Urinary bladder (tissue), 4 donors: ENCODE results near the gene FHOD3. TPM values are rescaled to one million over a fixed set of nuclear protein-coding genes. Genes with fewer than 3 reads are reported as not detected.

Source experiments
- DNase-seq: peaks from one replicate; pipeline ENCODE4 v3.0.0-alpha.2; 2015; ENCODE audit errors: extremely low spot score
- H3K27ac ChIP-seq: one replicate; pipeline ENCODE4 v1.5.1; 2013; ENCODE audit warnings: low read depth, mild to moderate bottlenecking, moderate library complexity
- H3K36me3 ChIP-seq: one replicate; pipeline ENCODE4 v1.6.1; 2013; ENCODE audit warnings: mild to moderate bottlenecking, moderate library complexity; ENCODE audit not compliant: insufficient read depth
- H3K4me1 ChIP-seq: one replicate; pipeline ENCODE4 v1.6.1; 2013; ENCODE audit warnings: mild to moderate bottlenecking, moderate library complexity; ENCODE audit not compliant: insufficient read depth
- H3K4me3 ChIP-seq: one replicate; pipeline ENCODE4 v1.5.1; 2013; ENCODE audit warnings: low read depth, low read length
- WGBS: extraction: QIAGEN DNeasy Blood & Tissue Kit; methylation state at CpG from one replicate; pipeline ENCODE4 v1.1.7; 2013; 5-methylcytosine and 5-hydroxymethylcytosine counted together
- polyA plus RNA-seq: library from polyadenylated mRNA; stranded (reverse); fragments of 200-250 nt; gene quantifications from one replicate; pipeline ENCODE4 v1.2.3, GENCODE V29; 2013
- total RNA-seq: library from RNA; depleted of rRNA; stranded (reverse); fragments of >200 nt; gene quantifications from one replicate; pipeline ENCODE4 v1.2.3, GENCODE V29; 2014
- donor health status: healthy with polysubstance abuse.
- donor health status: healthy.

Gene FHOD3
- total and polyA plus RNA-seq, 2 donors = 27.2 to 35.4 TPM

GRCh38 chr18:36640021-36640952, 342.8 kb downstream of the FHOD3 start:
- DNase-seq = peak; percentile 28
- no peak overlapping the region for H3K27ac ChIP-seq
- 37% methylated on average over 8 of the region's 8 CpGs for WGBS

GRCh38 chr18:36643061-36643460, 345.5 kb downstream of the FHOD3 start:
- 52% methylated on average over 3 of the region's 3 CpGs for WGBS
- Histone ChIP-seq H3K36me3 (no peaks in the 10 kb centered on the region), H3K4me3 (no peak overlapping the region), H3K27ac (no peak overlapping the region), H3K4me1 (no peaks in the 10 kb centered on the region)
- DNase-seq = no peak

More at GRCh38 chr18:36640021-36640952, 342.8 kb downstream of the FHOD3 start:
- Histone ChIP-seq H3K4me3 (no peak overlapping the region), H3K36me3 (no peaks in the 10 kb centered on the region), H3K4me1 (no peaks in the 10 kb centered on the region)

- 91% methylated on average over 3 of the region's 3 CpGs for WGBS
Measured at GRCh38 chr18:36648803-36649202, 351.3 kb downstream of the FHOD3 start.

GRCh38 chr18:36649205-36649604, 351.7 kb downstream of the FHOD3 start:
- DNase-seq = no peak
- Histone ChIP-seq H3K36me3 (no peaks in the 10 kb centered on the region), H3K27ac (no peak overlapping the region), H3K4me3 (no peak overlapping the region), H3K4me1 (no peaks in the 10 kb centered on the region)
- WGBS = 95% methylated on average over 3 of the region's 3 CpGs

More at GRCh38 chr18:36648803-36649202, 351.3 kb downstream of the FHOD3 start:
- H3K4me1 ChIP-seq = no peaks in the 10 kb centered on the region
- no peak overlapping the region for H3K27ac ChIP-seq
- no peaks in the 10 kb centered on the region for H3K36me3 ChIP-seq
- DNase-seq = no peak
- H3K4me3 ChIP-seq = no peak overlapping the region

GRCh38 chr18:36650266-36650665, 352.8 kb downstream of the FHOD3 start:
- no peak for DNase-seq
- no peak overlapping the region for H3K27ac ChIP-seq
- 82% methylated on average over 3 of the region's 3 CpGs for WGBS

GRCh38 chr18:36650906-36651305, 353.4 kb downstream of the FHOD3 start:
- no peak overlapping the region for H3K27ac ChIP-seq
- H3K4me1 ChIP-seq = no peaks in the 10 kb centered on the region
- no peak for DNase-seq
- 75% methylated on average over 6 of the region's 6 CpGs for WGBS
- H3K4me3 ChIP-seq = no peak overlapping the region
- H3K36me3 ChIP-seq = no peaks in the 10 kb centered on the region

More at GRCh38 chr18:36650266-36650665, 352.8 kb downstream of the FHOD3 start:
- no peak overlapping the region for H3K4me3 ChIP-seq
- H3K36me3 ChIP-seq = no peaks in the 10 kb centered on the region
- no peaks in the 10 kb centered on the region for H3K4me1 ChIP-seq

- H3K27ac ChIP-seq = no peak overlapping the region
- H3K4me1 ChIP-seq = no peaks in the 10 kb centered on the region
- DNase-seq = no peak
- no peaks in the 10 kb centered on the region for H3K36me3 ChIP-seq
- WGBS = 94% methylated on average over 10 of the region's 10 CpGs
- no peak overlapping the region for H3K4me3 ChIP-seq
Measured at GRCh38 chr18:36652503-36652902, 355.0 kb downstream of the FHOD3 start.

GRCh38 chr18:36653141-36653869, 355.8 kb downstream of the FHOD3 start:
- no peaks in the 10 kb centered on the region for H3K4me1 ChIP-seq
- WGBS = 86% methylated on average over 8 of the region's 8 CpGs
- H3K36me3 ChIP-seq = no peaks in the 10 kb centered on the region
- no peak overlapping the region for H3K27ac ChIP-seq
- no peak overlapping the region for H3K4me3 ChIP-seq
- no peak for DNase-seq

GRCh38 chr18:36653870-36654269, 356.4 kb downstream of the FHOD3 start:
- H3K27ac ChIP-seq = no peak overlapping the region
- 92% methylated on average over 6 of the region's 6 CpGs for WGBS
- no peak for DNase-seq

GRCh38 chr18:36655074-36655473, 357.6 kb downstream of the FHOD3 start:
- Histone ChIP-seq H3K4me3 (no peak overlapping the region), H3K27ac (no peak overlapping the region), H3K36me3 (no peaks in the 10 kb centered on the region), H3K4me1 (no peaks in the 10 kb centered on the region)
- 74% methylated on average over 6 of the region's 6 CpGs for WGBS
- no peak for DNase-seq

More at GRCh38 chr18:36653870-36654269, 356.4 kb downstream of the FHOD3 start:
- H3K4me3 ChIP-seq = no peak overlapping the region
- H3K36me3 ChIP-seq = no peaks in the 10 kb centered on the region
- H3K4me1 ChIP-seq = no peaks in the 10 kb centered on the region

- no peak overlapping the region for H3K27ac ChIP-seq
- no peaks in the 10 kb centered on the region for H3K36me3 ChIP-seq
- no peaks in the 10 kb centered on the region for H3K4me1 ChIP-seq
- DNase-seq = no peak
- no peak overlapping the region for H3K4me3 ChIP-seq
- 55% methylated on average over 4 of the region's 4 CpGs for WGBS
Measured at GRCh38 chr18:36655930-36656329, 358.4 kb downstream of the FHOD3 start.

GRCh38 chr18:36658611-36659010, 361.1 kb downstream of the FHOD3 start:
- no peak overlapping the region for H3K4me3 ChIP-seq
- WGBS = 75% methylated on average over 1 of the region's 1 CpG
- H3K27ac ChIP-seq = no peak overlapping the region
- no peak for DNase-seq
- no peaks in the 10 kb centered on the region for H3K4me1 ChIP-seq
- no peaks in the 10 kb centered on the region for H3K36me3 ChIP-seq

GRCh38 chr18:36660311-36660710, 362.8 kb downstream of the FHOD3 start:
- H3K4me1 ChIP-seq = no peaks in the 10 kb centered on the region
- 93% methylated on average over 7 of the region's 7 CpGs for WGBS
- no peak overlapping the region for H3K4me3 ChIP-seq
- H3K27ac ChIP-seq = no peak overlapping the region
- DNase-seq = no peak
- no peaks in the 10 kb centered on the region for H3K36me3 ChIP-seq

GRCh38 chr18:36661999-36662398, 364.5 kb downstream of the FHOD3 start:
- WGBS = 72% methylated on average over 5 of the region's 5 CpGs

More at GRCh38 chr18:36661999-36662398, 364.5 kb downstream of the FHOD3 start:
- DNase-seq = no peak
- Histone ChIP-seq H3K4me3 (no peak overlapping the region), H3K4me1 (no peaks in the 10 kb centered on the region), H3K27ac (no peak overlapping the region), H3K36me3 (no peaks in the 10 kb centered on the region)
